Measurements from ENCODE around the gene GUCY2D. TPM values are rescaled to one million over a fixed set of nuclear protein-coding genes. Genes with fewer than 3 reads are reported as not detected.

GUCY2D gene
- total RNA-seq, 1 donor = not detected

DNA sequence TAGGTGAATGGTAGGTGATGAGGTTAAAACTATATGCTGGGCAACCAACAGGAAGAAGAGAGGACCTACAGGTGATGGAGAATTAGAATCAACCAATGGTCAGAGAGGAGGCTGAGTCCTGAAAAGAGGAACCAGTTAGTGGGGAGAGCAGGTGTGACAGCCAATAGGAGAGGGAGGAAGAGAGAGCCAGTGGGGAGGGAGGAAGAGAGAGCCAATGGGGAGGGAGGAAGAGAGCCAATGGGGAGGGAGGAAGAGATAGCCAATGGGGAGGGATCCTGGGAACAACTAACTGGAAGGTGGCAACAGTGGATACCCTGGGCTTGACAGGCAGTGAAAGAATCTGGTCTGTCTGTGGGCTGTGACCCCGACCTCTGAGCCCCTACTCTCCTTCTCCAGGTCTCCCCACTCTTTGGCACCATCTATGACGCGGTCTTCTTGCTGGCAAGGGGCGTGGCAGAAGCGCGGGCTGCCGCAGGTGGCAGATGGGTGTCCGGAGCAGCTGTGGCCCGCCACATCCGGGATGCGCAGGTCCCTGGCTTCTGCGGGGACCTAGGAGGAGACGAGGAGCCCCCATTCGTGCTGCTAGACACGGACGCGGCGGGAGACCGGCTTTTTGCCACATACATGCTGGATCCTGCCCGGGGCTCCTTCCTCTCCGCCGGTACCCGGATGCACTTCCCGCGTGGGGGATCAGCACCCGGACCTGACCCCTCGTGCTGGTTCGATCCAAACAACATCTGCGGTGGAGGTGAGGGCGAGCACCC is 3.7 kb downstream of the GUCY2D start:
- TF ChIP-seq, protein P1, sequence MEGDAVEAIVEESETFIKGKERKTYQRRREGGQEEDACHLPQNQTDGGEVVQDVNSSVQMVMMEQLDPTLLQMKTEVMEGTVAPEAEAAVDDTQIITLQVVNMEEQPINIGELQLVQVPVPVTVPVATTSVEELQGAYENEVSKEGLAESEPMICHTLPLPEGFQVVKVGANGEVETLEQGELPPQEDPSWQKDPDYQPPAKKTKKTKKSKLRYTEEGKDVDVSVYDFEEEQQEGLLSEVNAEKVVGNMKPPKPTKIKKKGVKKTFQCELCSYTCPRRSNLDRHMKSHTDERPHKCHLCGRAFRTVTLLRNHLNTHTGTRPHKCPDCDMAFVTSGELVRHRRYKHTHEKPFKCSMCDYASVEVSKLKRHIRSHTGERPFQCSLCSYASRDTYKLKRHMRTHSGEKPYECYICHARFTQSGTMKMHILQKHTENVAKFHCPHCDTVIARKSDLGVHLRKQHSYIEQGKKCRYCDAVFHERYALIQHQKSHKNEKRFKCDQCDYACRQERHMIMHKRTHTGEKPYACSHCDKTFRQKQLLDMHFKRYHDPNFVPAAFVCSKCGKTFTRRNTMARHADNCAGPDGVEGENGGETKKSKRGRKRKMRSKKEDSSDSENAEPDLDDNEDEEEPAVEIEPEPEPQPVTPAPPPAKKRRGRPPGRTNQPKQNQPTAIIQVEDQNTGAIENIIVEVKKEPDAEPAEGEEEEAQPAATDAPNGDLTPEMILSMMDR (IDR thresholded peaks at IDR 0.05; ENCODE audit: extremely low read depth, low read depth, low read length) = no peak
- Histone ChIP-seq H3K4me2 (ENCODE audit: insufficient read depth, low read length) (no peak overlapping the region), H4K20me1 (ENCODE audit: insufficient read depth, low read length) (no peaks in the 10 kb centered on the region), H3K36me3 (ENCODE audit: insufficient read depth, low read length) (no peaks in the 10 kb centered on the region), H3K4me3 (ENCODE audit: insufficient read depth, low read length) (no peak overlapping the region), H3K9me3 (ENCODE audit: low read depth, low read length) (no peaks in the 10 kb centered on the region), H3K79me2 (ENCODE audit: insufficient read depth, low read length) (no peaks in the 10 kb centered on the region), H3K27ac (ENCODE audit: low read depth, low read length) (no peak overlapping the region), H3K4me1 (ENCODE audit: insufficient read depth, low read length) (peaks cover 16% of the 10 kb centered on the region), H3K27me3 (ENCODE audit: insufficient read depth, low read length) (peaks cover 19% of the 10 kb centered on the region), H2AFZ (ENCODE audit: low read length) (no peak overlapping the region)
- DNase-seq (ENCODE audit: insufficient read length, low spot score, missing footprints) = peak; percentile 60

DNA sequence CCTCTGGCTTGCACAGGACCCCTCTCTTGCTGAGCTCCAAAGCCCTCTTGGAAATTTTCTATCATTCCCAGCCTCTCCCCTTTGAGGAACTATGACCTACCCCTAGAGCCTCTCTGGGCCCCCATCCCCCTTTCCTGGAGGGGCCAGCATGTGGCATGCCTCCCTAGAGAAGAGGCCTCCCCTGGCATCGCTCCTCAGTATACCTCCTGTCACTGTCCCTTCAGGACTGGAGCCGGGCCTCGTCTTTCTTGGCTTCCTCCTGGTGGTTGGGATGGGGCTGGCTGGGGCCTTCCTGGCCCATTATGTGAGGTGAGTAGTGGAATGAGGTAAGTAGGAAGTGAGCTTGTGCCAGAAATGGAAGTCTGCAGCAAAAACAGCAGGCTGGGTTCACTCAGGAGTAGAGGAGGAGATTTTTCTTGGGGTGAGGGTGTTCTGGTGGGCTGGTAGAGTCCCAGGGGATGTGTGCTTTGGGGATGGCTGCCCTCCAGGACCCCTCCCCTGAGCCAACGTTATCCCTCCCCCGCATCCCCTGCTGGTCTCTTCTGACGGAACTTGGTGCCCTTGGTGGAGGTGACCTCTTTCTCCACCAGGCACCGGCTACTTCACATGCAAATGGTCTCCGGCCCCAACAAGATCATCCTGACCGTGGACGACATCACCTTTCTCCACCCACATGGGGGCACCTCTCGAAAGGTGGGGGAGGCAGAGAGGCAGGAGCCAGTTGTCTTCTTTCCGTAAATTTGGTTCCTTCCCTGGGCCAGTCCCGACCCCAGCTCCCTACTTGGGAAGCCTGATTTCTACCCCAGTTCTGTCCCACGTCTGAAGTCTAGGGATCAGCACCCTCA is 4.6 kb downstream of the GUCY2D start:
- H4K20me1 ChIP-seq (ENCODE audit: insufficient read depth, low read length) = no peaks in the 10 kb centered on the region
- H3K4me3 ChIP-seq (ENCODE audit: insufficient read depth, low read length) = no peak overlapping the region
- peaks cover 15% of the 10 kb centered on the region for H3K27me3 ChIP-seq (ENCODE audit: insufficient read depth, low read length)
- no peak overlapping the region for H3K4me2 ChIP-seq (ENCODE audit: insufficient read depth, low read length)
- H3K79me2 ChIP-seq (ENCODE audit: insufficient read depth, low read length) = no peaks in the 10 kb centered on the region
- TF ChIP-seq, protein P1 (IDR thresholded peaks at IDR 0.05; ENCODE audit: extremely low read depth, low read depth, low read length) = no peak
- no peak overlapping the region for H2AFZ ChIP-seq (ENCODE audit: low read length)
- no peaks in the 10 kb centered on the region for H3K36me3 ChIP-seq (ENCODE audit: insufficient read depth, low read length)
- H3K4me1 ChIP-seq (ENCODE audit: insufficient read depth, low read length) = peaks cover 16% of the 10 kb centered on the region
- no peaks in the 10 kb centered on the region for H3K9me3 ChIP-seq (ENCODE audit: low read depth, low read length)
- peak; percentile 82 for DNase-seq (ENCODE audit: insufficient read length, low spot score, missing footprints)
- H3K27ac ChIP-seq (ENCODE audit: low read depth, low read length) = no peak overlapping the region

DNA sequence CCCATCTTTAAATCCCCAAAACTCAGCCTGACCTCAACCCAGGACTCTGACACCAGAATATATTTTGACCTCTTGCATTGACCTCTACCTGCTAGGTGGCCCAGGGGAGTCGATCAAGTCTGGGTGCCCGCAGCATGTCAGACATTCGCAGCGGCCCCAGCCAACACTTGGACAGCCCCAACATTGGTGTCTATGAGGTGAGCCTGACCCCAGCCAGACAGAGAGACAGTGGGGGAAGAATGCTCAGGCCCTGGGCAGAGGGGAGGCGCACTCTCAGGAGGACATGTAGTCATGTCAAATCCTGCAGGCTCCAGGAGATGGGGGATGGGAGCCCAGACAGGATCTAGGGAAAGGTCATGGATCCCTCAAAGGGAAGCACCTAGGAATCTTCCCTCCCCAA is 5.4 kb downstream of the GUCY2D start:
- H3K27me3 ChIP-seq (ENCODE audit: insufficient read depth, low read length) = peaks cover 10% of the 10 kb centered on the region
- TF ChIP-seq, protein P1 (IDR thresholded peaks at IDR 0.05; ENCODE audit: extremely low read depth, low read depth, low read length) = no peak
- DNase-seq (ENCODE audit: insufficient read length, low spot score, missing footprints) = no peak
- no peak overlapping the region for H3K4me2 ChIP-seq (ENCODE audit: insufficient read depth, low read length)
- no peak overlapping the region for H3K27ac ChIP-seq (ENCODE audit: low read depth, low read length)
- no peaks in the 10 kb centered on the region for H3K79me2 ChIP-seq (ENCODE audit: insufficient read depth, low read length)
- H3K36me3 ChIP-seq (ENCODE audit: insufficient read depth, low read length) = no peaks in the 10 kb centered on the region
- H2AFZ ChIP-seq (ENCODE audit: low read length) = no peak overlapping the region
- H4K20me1 ChIP-seq (ENCODE audit: insufficient read depth, low read length) = no peaks in the 10 kb centered on the region
- H3K9me3 ChIP-seq (ENCODE audit: low read depth, low read length) = no peaks in the 10 kb centered on the region
- no peak overlapping the region for H3K4me3 ChIP-seq (ENCODE audit: insufficient read depth, low read length)
- peaks cover 16% of the 10 kb centered on the region for H3K4me1 ChIP-seq (ENCODE audit: insufficient read depth, low read length)

DNA sequence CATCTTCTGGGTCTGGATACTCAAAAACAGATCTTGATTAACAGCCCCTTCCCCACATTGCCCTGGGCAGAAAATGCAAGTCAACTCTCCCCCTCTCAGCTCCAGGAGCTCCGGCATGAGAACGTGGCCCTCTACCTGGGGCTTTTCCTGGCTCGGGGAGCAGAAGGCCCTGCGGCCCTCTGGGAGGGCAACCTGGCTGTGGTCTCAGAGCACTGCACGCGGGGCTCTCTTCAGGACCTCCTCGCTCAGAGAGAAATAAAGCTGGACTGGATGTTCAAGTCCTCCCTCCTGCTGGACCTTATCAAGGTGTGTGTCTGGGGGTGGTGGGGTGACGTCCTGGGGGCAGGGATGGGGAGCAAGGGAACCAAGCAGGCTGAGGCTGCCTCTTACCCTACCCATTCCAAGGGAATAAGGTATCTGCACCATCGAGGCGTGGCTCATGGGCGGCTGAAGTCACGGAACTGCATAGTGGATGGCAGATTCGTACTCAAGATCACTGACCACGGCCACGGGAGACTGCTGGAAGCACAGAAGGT is 9.7 kb downstream of the GUCY2D start:
- Histone ChIP-seq H2AFZ (ENCODE audit: low read length) (no peak overlapping the region), H4K20me1 (ENCODE audit: insufficient read depth, low read length) (no peaks in the 10 kb centered on the region), H3K4me3 (ENCODE audit: insufficient read depth, low read length) (no peak overlapping the region), H3K36me3 (ENCODE audit: insufficient read depth, low read length) (no peaks in the 10 kb centered on the region), H3K4me2 (ENCODE audit: insufficient read depth, low read length) (no peak overlapping the region), H3K79me2 (ENCODE audit: insufficient read depth, low read length) (no peaks in the 10 kb centered on the region), H3K4me1 (ENCODE audit: insufficient read depth, low read length) (peaks cover 5% of the 10 kb centered on the region), H3K9me3 (ENCODE audit: low read depth, low read length) (no peaks in the 10 kb centered on the region), H3K27me3 (ENCODE audit: insufficient read depth, low read length) (peaks cover 23% of the 10 kb centered on the region), H3K27ac (ENCODE audit: low read depth, low read length) (no peak overlapping the region)
- no peak for DNase-seq (ENCODE audit: insufficient read length, low spot score, missing footprints)
- TF ChIP-seq, protein P1 (IDR thresholded peaks at IDR 0.05; ENCODE audit: extremely low read depth, low read depth, low read length) = no peak
